Breast epithelium (tissue), 4 donors: ENCODE data around the gene FXYD2. TPM values are rescaled to one million over a fixed set of nuclear protein-coding genes. Genes with fewer than 3 reads are reported as not detected.

Experiments used
- DNase-seq, 2 donors: peaks; one replicate each; pipeline ENCODE4 v3.0.0-alpha.2; 2019; ENCODE audit warnings: low spot score in 2 of 2
- H3K27ac ChIP-seq, 2 donors: fragments of 200-600 bp; sonication (generic) in 1 of 2; one replicate each; pipeline ENCODE4 v1.5.1; 2016 to 2019; ENCODE audit warnings: mild to moderate bottlenecking in 1 of 2
- H3K27me3 ChIP-seq, 2 donors: fragments of 200-600 bp; sonication (generic) in 1 of 2; one replicate each; pipeline versions ENCODE4 v1.5.1 to v1.6.0; 2017 to 2019; ENCODE audit warnings: control low read depth in 1 of 2, mild to moderate bottlenecking in 1 of 2
- H3K36me3 ChIP-seq: fragments of 200-600 bp; one replicate; pipeline ENCODE4 v1.5.1; 2019
- H3K4me1 ChIP-seq, 2 donors: fragments of 200-600 bp; sonication (generic); one replicate each; pipeline ENCODE4 v1.5.1; 2016 to 2019; ENCODE audit warnings: control low read depth in 1 of 2
- H3K4me3 ChIP-seq, 3 donors: fragments of 200-600 bp; sonication (generic); 1 replicate in 2 of 3; 2 replicates in 1 of 3; pipeline ENCODE4 v1.5.1; 2016 to 2019; ENCODE audit warnings: mild to moderate bottlenecking in 3 of 3, moderate library complexity in 2 of 3
- H3K9me3 ChIP-seq, 2 donors: fragments of 200-600 bp; sonication (generic) in 1 of 2; one replicate each; pipeline ENCODE4 v1.5.1; 2016 to 2019; ENCODE audit warnings: control low read depth in 1 of 2
- CTCF ChIP-seq, 3 donors: fragments of 450-650 bp; IDR thresholded peaks; one replicate each; pipeline ENCODE4 v1.5.1; 2016 to 2017; ENCODE audit warnings: antibody characterized with exemption in 3 of 3, mild to moderate bottlenecking in 3 of 3, moderate library complexity in 3 of 3
- POLR2A ChIP-seq: fragments of 450-650 bp; IDR thresholded peaks from one replicate; pipeline ENCODE4 v1.6.1; 2016; ENCODE audit warnings: antibody characterized with exemption, mild to moderate bottlenecking, moderate library complexity
- POLR2AphosphoS5 ChIP-seq, 3 donors: sonication (generic); formaldehyde crosslinking; IDR thresholded peaks; one replicate each; pipeline ENCODE4 v1.6.1; 2017; ENCODE audit warnings: antibody characterized with exemption in 3 of 3
- intact Hi-C: fragments of 100-400 bp; cut with DNase I; formaldehyde crosslinking; loops from one replicate; pipeline ENCODE4 v1.15.1; 2023; ENCODE audit warnings: low total_unique reads
- total RNA-seq, 3 donors: library from RNA; depleted of rRNA; stranded (reverse); fragments of >200 nt; gene quantifications; one replicate each; pipeline ENCODE4 v1.1.0, GENCODE V29; 2016

The FXYD2 gene
- total RNA-seq, 3 donors from 2014 or later = 0.66 to 2.0 (median 1.3) TPM

- Histone ChIP-seq H3K9me3 (no peaks in the 10 kb centered on the region), H3K27me3 (peaks cover 0 to 9% of the 10 kb centered on the region in 2 donors), H3K27ac (no peak overlapping the region), H3K4me1 (no peaks in the 10 kb centered on the region), H3K4me3 (no peak overlapping the region), H3K36me3 (no peaks in the 10 kb centered on the region)
- intact Hi-C loops = loop anchor here (5.0 kb wide), 1 partner anchor 1070 kb away; no protein-coding TSS in a partner anchor
- TF ChIP-seq POLR2A (no peak), POLR2AphosphoS5 (IDR thresholded peaks at IDR 0.05) (no peak), CTCF (IDR thresholded peaks at IDR 0.05) (no peak)
- no peak for DNase-seq
Measured at GRCh38 chr11:117782101-117782500, 42.4 kb downstream of the FXYD2 start.

- no peaks in the 10 kb centered on the region for H3K36me3 ChIP-seq
- H3K9me3 ChIP-seq = no peaks in the 10 kb centered on the region
- H3K4me1 ChIP-seq = no peaks in the 10 kb centered on the region
- intact Hi-C loops = loop anchor here (5.0 kb wide), 1 partner anchor 1071 kb away; no protein-coding TSS in a partner anchor
- no peak overlapping the region for H3K27ac ChIP-seq
- peaks cover 0 to 9% of the 10 kb centered on the region in 2 donors for H3K27me3 ChIP-seq
- no peak for TF ChIP-seq POLR2A
- no peak for TF ChIP-seq CTCF (IDR thresholded peaks at IDR 0.05)
- no peak for TF ChIP-seq POLR2AphosphoS5 (IDR thresholded peaks at IDR 0.05)
- no peak for DNase-seq
- H3K4me3 ChIP-seq = no peak overlapping the region
Measured at GRCh38 chr11:117781627-117782026, 42.9 kb downstream of the FXYD2 start.

GRCh38 chr11:117780456-117780855, 44.1 kb downstream of the FXYD2 start:
- Histone ChIP-seq H3K36me3 (no peaks in the 10 kb centered on the region), H3K27me3 (peaks cover 0 to 9% of the 10 kb centered on the region in 2 donors), H3K4me3 (no peak overlapping the region), H3K9me3 (no peaks in the 10 kb centered on the region), H3K4me1 (no peaks in the 10 kb centered on the region), H3K27ac (no peak overlapping the region)
- intact Hi-C loops = loop anchor here (5.0 kb wide), 1 partner anchor 1072 kb away; no protein-coding TSS in a partner anchor
- DNase-seq = no peak
- TF ChIP-seq POLR2AphosphoS5 (IDR thresholded peaks at IDR 0.05) (no peak), POLR2A (no peak), CTCF (IDR thresholded peaks at IDR 0.05) (no peak)

GRCh38 chr11:117774553-117774952, 50.0 kb downstream of the FXYD2 start:
- Histone ChIP-seq H3K27me3 (peaks cover 0 to 3% of the 10 kb centered on the region in 2 donors), H3K4me3 (no peak overlapping the region), H3K4me1 (no peaks in the 10 kb centered on the region), H3K36me3 (no peaks in the 10 kb centered on the region), H3K9me3 (no peaks in the 10 kb centered on the region), H3K27ac (no peak overlapping the region)
- TF ChIP-seq CTCF (IDR thresholded peaks at IDR 0.05) = no peak
- no peak for TF ChIP-seq POLR2AphosphoS5 (IDR thresholded peaks at IDR 0.05)
- no peak for TF ChIP-seq POLR2A
- intact Hi-C loops = no loop called here
- no peak for DNase-seq

GRCh38 chr11:117772360-117772759, 52.2 kb downstream of the FXYD2 start:
- H3K9me3 ChIP-seq = no peaks in the 10 kb centered on the region
- no peak overlapping the region for H3K4me3 ChIP-seq
- H3K36me3 ChIP-seq = no peaks in the 10 kb centered on the region
- no peak overlapping the region for H3K27ac ChIP-seq
- no peak for DNase-seq
- intact Hi-C loops = no loop called here
- H3K27me3 ChIP-seq = no peaks in the 10 kb centered on the region
- no peak for TF ChIP-seq POLR2A
- no peak for TF ChIP-seq POLR2AphosphoS5 (IDR thresholded peaks at IDR 0.05)
- no peak for TF ChIP-seq CTCF (IDR thresholded peaks at IDR 0.05)
- H3K4me1 ChIP-seq = no peaks in the 10 kb centered on the region
